NCI-H748 (cell line): Measurements from ENCODE around the gene PBX2.
A peak's percentile ranks its signal among the peaks of the same experiment; 100 is the strongest.
"Not testable (repeated sequence)": the region's sequence is repeated elsewhere in the genome, so short reads cannot be mapped to it uniquely, and the experiment has no call there.

ENCODE experiments used
- DNase-seq: peaks from one replicate; lab custom pipeline; 2025; ENCODE audit not compliant: unreplicated experiment; lab: John Stamatoyannopoulos, UW

The PBX2 gene

GRCh38 chr6:32203426-32204267, 13.6 kb upstream of the PBX2 start:
- DNase-seq: no peak

GRCh38 chr6:32202186-32202585, 12.2 kb upstream of the PBX2 start:
- no peak for DNase-seq

GRCh38 chr6:32200711-32201475, 10.9 kb upstream of the PBX2 start:
- DNase-seq: no peak

GRCh38 chr6:32198866-32199265, 8.9 kb upstream of the PBX2 start:
- no peak for DNase-seq

GRCh38 chr6:32198345-32198696, 8.3 kb upstream of the PBX2 start:
- DNase-seq: no peak

- DNase-seq: peak; percentile 75
Measured at GRCh38 chr6:32196682-32197616, 6.9 kb upstream of the PBX2 start.

GRCh38 chr6:32195902-32196681, 6.1 kb upstream of the PBX2 start:
- DNase-seq: peak; percentile 99

GRCh38 chr6:32195652-32195901, 5.6 kb upstream of the PBX2 start:
- DNase-seq: peak; percentile 100

- peak; percentile 51 for DNase-seq
Measured at GRCh38 chr6:32194825-32195651, 5.0 kb upstream of the PBX2 start.

- no peak for DNase-seq
Measured at GRCh38 chr6:32194388-32194787, 4.4 kb upstream of the PBX2 start.

GRCh38 chr6:32193096-32193495, 3.1 kb upstream of the PBX2 start:
- DNase-seq: not testable (repeated sequence)

- peak; percentile 36 for DNase-seq
Measured at GRCh38 chr6:32192608-32193039, 2.6 kb upstream of the PBX2 start, which contains the start of gene GPSM3. Gene GPSM3, minus strand, starts transcription at chr6:32192643. Its CDS starts 130 bp downstream, at chr6:32192513.

GRCh38 chr6:32191696-32192607, 1.9 kb upstream of the PBX2 start:
- no peak for DNase-seq

GRCh38 chr6:32190911-32191677, 1.1 kb upstream of the PBX2 start:
- DNase-seq: no peak

GRCh38 chr6:32189742-32190053, 304 bp downstream of the PBX2 start:
- DNase-seq: no peak

- no peak for DNase-seq
Measured at GRCh38 chr6:32189069-32189741, 797 bp downstream of the PBX2 start.

GRCh38 chr6:32188381-32189068, 1.5 kb downstream of the PBX2 start:
- no peak for DNase-seq
